ENCODE measurements around the gene TRAPPC5. TPM values are rescaled to one million over a fixed set of nuclear protein-coding genes. Genes with fewer than 3 reads are reported as not detected.
A peak's percentile ranks its signal among the peaks of the same experiment; 100 is the strongest.

Gene TRAPPC5
- total and polyA plus RNA-seq, 10 of the 15 experiments (the other 5 are each of a cell fraction or from before 2014, with no cell fraction given): 4.2 to 210 (median 89.1) TPM

DNA sequence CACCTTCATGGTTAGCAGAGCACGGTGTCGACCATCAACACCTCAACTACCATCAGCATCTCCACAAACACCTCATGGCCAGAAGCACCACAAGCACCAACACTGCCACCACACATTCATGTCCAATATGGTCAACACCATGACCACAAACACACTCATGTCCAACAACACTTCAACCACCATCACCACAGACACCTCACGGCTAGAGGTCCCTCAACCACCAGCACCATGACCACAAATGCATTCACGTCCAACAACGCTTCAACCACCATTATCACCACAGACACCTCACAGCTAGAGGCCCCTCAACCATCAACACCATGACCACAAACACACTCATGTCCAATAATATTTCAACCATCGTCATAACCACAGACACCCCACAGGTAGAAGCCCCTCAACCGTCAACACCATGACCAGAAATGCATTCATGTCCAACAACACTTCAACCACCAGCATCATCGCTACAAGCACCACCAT is 10.2 kb downstream of the TRAPPC5 start (continued):
- TF ChIP-seq, protein P1, sequence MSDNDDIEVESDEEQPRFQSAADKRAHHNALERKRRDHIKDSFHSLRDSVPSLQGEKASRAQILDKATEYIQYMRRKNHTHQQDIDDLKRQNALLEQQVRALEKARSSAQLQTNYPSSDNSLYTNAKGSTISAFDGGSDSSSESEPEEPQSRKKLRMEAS (IDR thresholded peaks at IDR 0.05; ENCODE audit: low read depth, low read length): no peak
- TF ChIP-seq, protein P2, sequence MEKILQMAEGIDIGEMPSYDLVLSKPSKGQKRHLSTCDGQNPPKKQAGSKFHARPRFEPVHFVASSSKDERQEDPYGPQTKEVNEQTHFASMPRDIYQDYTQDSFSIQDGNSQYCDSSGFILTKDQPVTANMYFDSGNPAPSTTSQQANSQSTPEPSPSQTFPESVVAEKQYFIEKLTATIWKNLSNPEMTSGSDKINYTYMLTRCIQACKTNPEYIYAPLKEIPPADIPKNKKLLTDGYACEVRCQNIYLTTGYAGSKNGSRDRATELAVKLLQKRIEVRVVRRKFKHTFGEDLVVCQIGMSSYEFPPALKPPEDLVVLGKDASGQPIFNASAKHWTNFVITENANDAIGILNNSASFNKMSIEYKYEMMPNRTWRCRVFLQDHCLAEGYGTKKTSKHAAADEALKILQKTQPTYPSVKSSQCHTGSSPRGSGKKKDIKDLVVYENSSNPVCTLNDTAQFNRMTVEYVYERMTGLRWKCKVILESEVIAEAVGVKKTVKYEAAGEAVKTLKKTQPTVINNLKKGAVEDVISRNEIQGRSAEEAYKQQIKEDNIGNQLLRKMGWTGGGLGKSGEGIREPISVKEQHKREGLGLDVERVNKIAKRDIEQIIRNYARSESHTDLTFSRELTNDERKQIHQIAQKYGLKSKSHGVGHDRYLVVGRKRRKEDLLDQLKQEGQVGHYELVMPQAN (conservative IDR thresholded peaks at IDR 0.05): no peak
- TF ChIP-seq JUNB (IDR thresholded peaks at IDR 0.05): no peak
- TF ChIP-seq SUPT20H (IDR thresholded peaks at IDR 0.05; ENCODE audit: borderline replicate concordance, control insufficient read depth, low read depth, low read length): no peak
- no peak for TF ChIP-seq NR2C1 (IDR thresholded peaks at IDR 0.05)
- TF ChIP-seq, protein P3, sequence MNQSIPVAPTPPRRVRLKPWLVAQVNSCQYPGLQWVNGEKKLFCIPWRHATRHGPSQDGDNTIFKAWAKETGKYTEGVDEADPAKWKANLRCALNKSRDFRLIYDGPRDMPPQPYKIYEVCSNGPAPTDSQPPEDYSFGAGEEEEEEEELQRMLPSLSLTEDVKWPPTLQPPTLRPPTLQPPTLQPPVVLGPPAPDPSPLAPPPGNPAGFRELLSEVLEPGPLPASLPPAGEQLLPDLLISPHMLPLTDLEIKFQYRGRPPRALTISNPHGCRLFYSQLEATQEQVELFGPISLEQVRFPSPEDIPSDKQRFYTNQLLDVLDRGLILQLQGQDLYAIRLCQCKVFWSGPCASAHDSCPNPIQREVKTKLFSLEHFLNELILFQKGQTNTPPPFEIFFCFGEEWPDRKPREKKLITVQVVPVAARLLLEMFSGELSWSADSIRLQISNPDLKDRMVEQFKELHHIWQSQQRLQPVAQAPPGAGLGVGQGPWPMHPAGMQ (IDR thresholded peaks at IDR 0.05; ENCODE audit: borderline replicate concordance): peak; percentile 97
- TF ChIP-seq ZNF24 (IDR thresholded peaks at IDR 0.05): no peak
- TF ChIP-seq MTA3 (IDR thresholded peaks at IDR 0.05; ENCODE audit: borderline replicate concordance, low read length): peak; percentile 84; the same call in 1 of the 2 replicates
- TF ChIP-seq IKZF1 (conservative IDR thresholded peaks at IDR 0.05): peak; percentile 89
- TF ChIP-seq GABPA (IDR thresholded peaks at IDR 0.05; ENCODE audit: low read depth): no peak
- TF ChIP-seq KLF5 (IDR thresholded peaks at IDR 0.05; ENCODE audit: partially characterized antibody): no peak
- TF ChIP-seq, protein P4, sequence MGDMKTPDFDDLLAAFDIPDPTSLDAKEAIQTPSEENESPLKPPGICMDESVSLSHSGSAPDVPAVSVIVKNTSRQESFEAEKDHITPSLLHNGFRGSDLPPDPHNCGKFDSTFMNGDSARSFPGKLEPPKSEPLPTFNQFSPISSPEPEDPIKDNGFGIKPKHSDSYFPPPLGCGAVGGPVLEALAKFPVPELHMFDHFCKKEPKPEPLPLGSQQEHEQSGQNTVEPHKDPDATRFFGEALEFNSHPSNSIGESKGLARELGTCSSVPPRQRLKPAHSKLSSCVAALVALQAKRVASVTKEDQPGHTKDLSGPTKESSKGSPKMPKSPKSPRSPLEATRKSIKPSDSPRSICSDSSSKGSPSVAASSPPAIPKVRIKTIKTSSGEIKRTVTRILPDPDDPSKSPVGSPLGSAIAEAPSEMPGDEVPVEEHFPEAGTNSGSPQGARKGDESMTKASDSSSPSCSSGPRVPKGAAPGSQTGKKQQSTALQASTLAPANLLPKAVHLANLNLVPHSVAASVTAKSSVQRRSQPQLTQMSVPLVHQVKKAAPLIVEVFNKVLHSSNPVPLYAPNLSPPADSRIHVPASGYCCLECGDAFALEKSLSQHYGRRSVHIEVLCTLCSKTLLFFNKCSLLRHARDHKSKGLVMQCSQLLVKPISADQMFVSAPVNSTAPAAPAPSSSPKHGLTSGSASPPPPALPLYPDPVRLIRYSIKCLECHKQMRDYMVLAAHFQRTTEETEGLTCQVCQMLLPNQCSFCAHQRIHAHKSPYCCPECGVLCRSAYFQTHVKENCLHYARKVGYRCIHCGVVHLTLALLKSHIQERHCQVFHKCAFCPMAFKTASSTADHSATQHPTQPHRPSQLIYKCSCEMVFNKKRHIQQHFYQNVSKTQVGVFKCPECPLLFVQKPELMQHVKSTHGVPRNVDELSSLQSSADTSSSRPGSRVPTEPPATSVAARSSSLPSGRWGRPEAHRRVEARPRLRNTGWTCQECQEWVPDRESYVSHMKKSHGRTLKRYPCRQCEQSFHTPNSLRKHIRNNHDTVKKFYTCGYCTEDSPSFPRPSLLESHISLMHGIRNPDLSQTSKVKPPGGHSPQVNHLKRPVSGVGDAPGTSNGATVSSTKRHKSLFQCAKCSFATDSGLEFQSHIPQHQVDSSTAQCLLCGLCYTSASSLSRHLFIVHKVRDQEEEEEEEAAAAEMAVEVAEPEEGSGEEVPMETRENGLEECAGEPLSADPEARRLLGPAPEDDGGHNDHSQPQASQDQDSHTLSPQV (IDR thresholded peaks at IDR 0.05): no peak
- TF ChIP-seq, protein P5, sequence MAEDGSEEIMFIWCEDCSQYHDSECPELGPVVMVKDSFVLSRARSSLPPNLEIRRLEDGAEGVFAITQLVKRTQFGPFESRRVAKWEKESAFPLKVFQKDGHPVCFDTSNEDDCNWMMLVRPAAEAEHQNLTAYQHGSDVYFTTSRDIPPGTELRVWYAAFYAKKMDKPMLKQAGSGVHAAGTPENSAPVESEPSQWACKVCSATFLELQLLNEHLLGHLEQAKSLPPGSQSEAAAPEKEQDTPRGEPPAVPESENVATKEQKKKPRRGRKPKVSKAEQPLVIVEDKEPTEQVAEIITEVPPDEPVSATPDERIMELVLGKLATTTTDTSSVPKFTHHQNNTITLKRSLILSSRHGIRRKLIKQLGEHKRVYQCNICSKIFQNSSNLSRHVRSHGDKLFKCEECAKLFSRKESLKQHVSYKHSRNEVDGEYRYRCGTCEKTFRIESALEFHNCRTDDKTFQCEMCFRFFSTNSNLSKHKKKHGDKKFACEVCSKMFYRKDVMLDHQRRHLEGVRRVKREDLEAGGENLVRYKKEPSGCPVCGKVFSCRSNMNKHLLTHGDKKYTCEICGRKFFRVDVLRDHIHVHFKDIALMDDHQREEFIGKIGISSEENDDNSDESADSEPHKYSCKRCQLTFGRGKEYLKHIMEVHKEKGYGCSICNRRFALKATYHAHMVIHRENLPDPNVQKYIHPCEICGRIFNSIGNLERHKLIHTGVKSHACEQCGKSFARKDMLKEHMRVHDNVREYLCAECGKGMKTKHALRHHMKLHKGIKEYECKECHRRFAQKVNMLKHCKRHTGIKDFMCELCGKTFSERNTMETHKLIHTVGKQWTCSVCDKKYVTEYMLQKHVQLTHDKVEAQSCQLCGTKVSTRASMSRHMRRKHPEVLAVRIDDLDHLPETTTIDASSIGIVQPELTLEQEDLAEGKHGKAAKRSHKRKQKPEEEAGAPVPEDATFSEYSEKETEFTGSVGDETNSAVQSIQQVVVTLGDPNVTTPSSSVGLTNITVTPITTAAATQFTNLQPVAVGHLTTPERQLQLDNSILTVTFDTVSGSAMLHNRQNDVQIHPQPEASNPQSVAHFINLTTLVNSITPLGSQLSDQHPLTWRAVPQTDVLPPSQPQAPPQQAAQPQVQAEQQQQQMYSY (CRISPR knock-in tag; IDR thresholded peaks at IDR 0.05): no peak
- TF ChIP-seq ZSCAN29 (IDR thresholded peaks at IDR 0.05): peak; percentile 74
- no peak for TF ChIP-seq TARDBP (IDR thresholded peaks at IDR 0.05; ENCODE audit: borderline replicate concordance)
- peak; percentile 84; the same call in 1 of the 2 replicates for TF ChIP-seq ATF7 (IDR thresholded peaks at IDR 0.05; ENCODE audit: low read depth)
- TF ChIP-seq PML (IDR thresholded peaks at IDR 0.05; ENCODE audit: low read length): no peak
- no peak for TF ChIP-seq KDM1A (IDR thresholded peaks at IDR 0.05; ENCODE audit: borderline replicate concordance)
- no peak for TF ChIP-seq SMARCA5 (IDR thresholded peaks at IDR 0.05)
- TF ChIP-seq SMC3 (IDR thresholded peaks at IDR 0.05; ENCODE audit: borderline replicate concordance, low read length): no peak
- no peak for TF ChIP-seq RBBP5 (conservative IDR thresholded peaks at IDR 0.05)
- peak; percentile 6 for TF ChIP-seq RELA (IDR thresholded peaks at IDR 0.05; ENCODE audit: borderline replicate concordance, partially characterized antibody)

Data from GM12878 (cell line).